GM23248 (cell line): ENCODE data around the gene RAPGEF3.

Experiments
- EZH2 ChIP-seq: fragments of 200-600 bp; sonication (generic); IDR thresholded peaks from 2 replicates; pipeline ENCODE4 v1.6.1; 2018; ENCODE audit warnings: antibody characterized with exemption, mild to moderate bottlenecking; ENCODE audit not compliant: insufficient read depth, poor library complexity, severe bottlenecking
- EZH2phosphoT487 ChIP-seq: fragments of 200-600 bp; sonication (generic); IDR thresholded peaks from 2 replicates; pipeline ENCODE4 v1.6.1; 2018; ENCODE audit warnings: antibody characterized with exemption, moderate library complexity, mild to moderate bottlenecking, low read depth; ENCODE audit not compliant: insufficient read depth

DNA sequence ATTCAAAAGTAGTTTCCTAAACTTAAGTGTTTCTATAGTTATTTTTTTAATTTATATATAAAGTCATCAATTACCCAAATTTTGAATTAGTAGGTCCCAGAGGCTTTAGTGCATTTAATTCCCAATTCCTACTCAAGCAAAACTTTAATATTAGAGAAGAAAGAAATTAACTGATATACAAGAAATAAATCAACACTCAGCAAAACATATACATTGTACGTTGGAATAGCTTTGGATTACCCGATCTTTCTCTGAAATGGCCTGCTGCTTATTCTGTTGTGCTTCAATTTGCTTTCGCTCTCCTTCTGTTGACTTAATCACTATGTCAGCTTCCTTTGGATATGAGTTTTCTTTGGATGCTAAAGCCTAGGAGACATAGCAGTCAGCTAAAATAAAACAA is 71.0 kb downstream of the RAPGEF3 start:
- TF ChIP-seq EZH2 (no peak), EZH2phosphoT487 (no peak)
